Measurements from ENCODE around the gene GPR34.
"Not testable (repeated sequence)": the region's sequence is repeated elsewhere in the genome, so short reads cannot be mapped to it uniquely, and the experiment has no call there.

GPR34 gene, protein sequence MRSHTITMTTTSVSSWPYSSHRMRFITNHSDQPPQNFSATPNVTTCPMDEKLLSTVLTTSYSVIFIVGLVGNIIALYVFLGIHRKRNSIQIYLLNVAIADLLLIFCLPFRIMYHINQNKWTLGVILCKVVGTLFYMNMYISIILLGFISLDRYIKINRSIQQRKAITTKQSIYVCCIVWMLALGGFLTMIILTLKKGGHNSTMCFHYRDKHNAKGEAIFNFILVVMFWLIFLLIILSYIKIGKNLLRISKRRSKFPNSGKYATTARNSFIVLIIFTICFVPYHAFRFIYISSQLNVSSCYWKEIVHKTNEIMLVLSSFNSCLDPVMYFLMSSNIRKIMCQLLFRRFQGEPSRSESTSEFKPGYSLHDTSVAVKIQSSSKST

DNA sequence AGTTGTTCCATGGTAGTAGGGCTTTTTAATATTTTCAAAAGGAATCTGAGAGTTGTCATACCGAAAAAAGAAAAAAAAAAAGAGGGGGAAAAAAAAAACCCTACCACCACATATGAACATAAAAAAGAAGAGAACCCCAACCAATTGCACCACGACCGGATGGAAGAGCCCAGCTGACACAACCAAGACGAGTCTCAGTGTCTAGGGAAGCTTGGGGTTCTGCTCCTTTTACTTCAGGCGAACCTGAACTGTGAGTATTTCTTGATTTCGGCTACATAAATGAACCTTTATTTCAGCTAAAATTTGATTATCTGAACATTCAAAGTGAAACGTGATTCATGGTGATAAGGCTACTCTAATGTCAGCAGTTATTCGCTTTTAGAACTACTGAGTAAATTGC lies at the start of gene GPR34:
Gene GPR34 (plus strand): TSS at position 139 of the 400 bp plus-strand sequence. CDS start 6,661 bp downstream, outside the sequence.
- DNase-seq: no peak

DNA sequence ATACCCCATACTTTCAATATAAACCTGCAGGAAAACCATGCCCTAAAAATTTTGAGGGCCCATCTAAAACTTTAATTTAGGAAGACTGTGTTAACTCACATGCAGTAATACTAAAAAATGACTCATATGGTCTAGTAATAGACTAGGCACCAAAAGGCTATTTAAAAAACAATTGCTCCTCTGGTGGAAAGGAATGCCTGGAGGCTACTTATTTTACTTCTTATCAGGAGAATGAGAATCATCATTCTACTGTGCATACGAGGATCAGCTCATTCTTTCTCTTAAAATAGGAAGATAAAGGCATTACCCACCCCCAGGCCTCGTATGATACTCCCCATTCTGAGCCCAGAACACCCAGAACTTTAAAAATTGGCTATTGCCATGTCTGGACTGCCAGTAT lies 42.6 kb upstream of the GPR34 start:
- DNase-seq: not testable (repeated sequence)

DNA sequence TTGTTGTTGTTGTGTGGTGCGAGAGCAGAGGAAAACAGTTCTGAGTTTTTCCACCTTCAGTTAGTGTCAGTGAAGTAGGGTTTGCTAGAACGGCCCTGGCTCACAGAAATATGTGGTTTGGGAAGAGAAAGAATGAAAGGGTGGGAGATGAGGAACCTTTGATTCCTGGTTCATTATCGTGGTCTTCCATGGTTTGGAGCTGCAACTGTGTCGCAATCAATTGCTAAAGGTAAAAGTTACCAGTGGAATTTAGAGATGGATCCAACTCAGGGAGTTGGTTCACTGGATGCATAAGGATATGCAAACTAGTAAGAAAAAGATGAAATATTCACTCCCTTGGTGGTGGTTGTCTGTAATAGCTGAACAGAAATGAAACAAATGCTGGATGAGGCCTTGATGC lies 35.6 kb upstream of the GPR34 start:
- no peak for DNase-seq

DNA sequence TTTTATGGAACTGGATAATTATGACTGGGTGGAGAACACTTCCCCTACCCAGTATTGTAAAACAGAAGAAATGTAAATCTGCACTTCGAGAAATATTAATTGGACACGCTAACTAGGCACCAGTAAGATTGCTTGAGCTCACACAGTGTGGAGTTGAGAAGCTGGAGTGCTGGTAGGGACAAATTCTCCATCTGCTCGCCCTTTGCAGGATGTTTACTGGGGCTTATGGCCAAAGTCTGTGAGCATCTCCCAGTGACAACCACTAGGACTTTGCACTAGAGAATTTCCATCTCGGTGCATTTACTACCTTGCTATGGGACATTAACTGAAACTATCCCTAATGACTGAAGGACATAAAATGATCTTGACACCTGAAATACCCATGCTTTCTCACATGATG lies 33.7 kb upstream of the GPR34 start:
- DNase-seq: no peak

DNA sequence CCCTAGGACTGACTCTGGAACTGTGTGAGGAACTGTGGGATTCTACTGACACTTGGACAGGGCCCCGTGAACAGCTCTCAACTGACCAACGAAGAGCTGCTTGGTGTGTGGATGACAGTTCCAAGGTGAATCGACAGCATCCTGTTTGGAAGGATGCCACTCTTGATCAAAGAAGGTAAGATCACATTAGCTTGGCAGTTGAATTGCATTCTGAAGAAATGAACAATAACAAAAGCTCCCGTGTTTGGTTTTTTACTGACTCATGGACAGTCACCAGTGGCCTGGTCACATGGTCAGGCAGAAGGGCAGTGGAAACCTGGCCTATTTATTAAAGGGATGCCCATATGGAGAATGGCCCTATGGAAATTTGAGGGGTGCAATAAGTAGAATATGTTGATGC lies 33.1 kb upstream of the GPR34 start:
- DNase-seq: no peak

DNA sequence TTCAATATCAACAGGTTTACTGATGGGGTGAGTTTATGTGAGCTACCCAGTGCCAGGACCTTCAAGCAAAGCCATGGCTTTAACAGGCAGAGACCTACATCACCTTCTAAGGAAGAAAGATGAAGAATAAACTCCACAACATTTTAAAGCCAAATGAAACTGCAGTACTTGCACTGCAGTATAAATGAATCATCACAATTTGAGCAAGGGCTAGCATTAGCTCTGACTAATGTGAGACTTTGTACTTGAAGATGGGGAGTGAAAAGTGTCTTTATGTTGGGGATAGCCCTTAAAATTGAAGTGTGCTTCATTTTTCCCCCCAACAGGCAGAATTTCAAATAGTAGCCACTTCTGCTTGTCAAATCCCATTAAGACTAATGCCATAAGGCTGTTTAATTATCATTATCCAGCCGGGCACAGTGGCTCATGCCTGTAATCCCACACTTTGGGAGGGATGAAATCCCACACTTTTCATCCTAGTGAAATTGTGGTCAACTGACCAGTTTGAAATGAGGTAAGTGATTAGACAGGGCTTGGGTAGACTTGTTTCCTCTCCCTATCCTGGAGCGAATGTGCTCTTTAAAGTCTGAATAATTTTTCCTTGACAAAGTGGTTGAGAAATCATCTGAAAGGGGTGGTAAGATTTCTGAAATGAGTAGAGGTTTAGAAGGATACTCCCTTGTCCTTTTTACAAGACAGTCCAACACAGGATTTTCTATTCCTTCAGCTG lies 27.2 kb upstream of the GPR34 start:
- no peak for DNase-seq

DNA sequence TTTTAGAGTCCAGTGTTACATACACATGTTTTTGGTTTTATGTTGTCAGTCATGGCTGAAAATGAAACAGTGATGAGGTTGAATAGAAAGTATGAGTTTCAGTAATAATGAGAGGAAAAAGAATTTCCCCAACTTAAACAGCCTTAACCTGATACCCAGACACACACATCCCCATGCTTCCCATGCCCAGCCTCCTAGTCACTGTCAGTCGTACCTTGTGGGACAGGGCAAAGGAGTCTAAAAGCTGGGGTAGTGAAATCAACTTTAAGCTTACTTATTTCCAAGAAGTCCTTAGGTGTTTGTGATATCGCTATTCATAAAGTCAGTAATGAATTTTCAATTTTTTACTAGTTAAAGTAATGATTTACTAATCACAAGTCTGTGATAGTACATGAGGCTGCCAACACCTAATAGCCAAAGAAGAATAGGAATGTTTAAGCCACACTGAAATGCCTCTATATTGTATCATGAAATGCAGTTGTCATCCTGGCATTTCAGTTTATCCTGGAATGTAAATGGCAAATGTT lies 24.3 kb upstream of the GPR34 start:
- no peak for DNase-seq

DNA sequence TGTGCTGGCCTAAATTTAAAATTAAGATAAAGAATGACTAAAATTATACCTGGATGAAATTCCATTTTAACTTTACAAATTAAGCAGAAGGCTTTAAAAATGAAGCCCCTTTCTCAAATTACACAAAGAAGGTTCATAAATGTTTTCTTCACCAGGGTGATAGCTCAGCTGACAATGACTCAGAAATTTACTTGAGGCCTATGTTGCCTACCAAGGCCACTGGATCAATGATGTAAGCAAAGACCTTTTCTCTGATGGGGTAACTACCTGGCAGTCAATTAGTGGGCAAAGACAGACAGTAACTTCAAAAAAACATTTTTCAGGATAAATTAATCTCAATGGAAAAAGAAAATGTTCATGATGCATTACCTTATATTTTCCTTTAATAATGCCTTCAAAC lies 23.9 kb upstream of the GPR34 start:
- DNase-seq: no peak

DNA sequence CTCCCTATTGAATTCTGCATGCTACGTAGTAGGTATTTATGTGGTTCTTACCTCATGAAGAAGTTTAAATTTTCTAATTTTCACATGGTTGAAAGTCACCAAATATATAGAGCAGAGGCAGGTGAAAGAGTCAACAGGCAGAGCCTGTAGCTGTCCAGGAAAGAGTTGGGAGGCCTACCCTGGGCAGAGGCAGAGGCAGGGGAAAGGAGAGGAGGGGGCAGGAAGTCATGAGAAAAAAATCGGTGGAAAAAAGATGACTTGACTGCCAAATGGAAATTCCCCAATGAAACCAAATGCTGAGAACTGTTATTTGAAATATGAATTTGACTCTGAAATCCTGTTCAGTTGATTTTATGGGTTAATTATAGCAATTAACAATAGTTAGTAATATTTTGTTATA lies 23.1 kb upstream of the GPR34 start:
- no peak for DNase-seq

DNA sequence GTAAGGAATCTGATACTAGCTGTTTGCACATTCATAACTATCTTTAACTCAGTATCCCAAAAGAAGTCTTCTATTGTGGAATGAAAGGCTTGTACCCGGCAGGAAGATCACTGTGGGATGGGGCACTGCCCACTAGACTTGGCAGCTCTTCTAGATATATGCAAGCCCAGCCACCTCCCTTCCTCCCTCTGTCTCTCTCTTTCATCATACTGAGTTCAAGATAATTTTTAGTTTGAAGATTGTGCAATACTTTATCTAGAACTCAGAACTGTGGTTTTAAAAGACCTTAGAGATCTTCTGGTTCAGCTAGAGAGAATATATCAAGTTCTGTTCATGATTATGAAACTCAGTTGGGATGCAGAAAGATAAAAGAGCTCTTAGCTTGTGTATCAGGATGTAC lies 22.5 kb upstream of the GPR34 start:
- peak; percentile 39 for DNase-seq

DNA sequence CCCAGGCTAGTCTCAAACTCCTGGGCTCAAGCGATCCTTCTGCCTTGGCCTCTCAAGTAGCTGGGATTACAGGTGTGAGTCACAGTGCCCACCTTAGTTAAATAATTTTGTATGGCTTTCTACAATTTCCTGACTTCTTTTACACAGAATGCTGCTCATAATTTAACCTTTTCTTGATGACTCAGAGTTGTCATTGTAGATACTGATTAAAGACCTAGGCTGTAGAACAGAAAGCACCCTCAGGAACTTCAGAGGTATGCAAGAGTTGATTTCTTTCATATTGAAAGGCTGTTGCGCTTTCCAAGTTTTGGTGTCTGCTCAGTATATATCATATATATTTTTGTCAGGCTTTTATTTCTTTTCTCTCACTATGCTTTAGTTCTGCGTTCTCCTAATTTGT lies 21.1 kb upstream of the GPR34 start:
- no peak for DNase-seq

DNA sequence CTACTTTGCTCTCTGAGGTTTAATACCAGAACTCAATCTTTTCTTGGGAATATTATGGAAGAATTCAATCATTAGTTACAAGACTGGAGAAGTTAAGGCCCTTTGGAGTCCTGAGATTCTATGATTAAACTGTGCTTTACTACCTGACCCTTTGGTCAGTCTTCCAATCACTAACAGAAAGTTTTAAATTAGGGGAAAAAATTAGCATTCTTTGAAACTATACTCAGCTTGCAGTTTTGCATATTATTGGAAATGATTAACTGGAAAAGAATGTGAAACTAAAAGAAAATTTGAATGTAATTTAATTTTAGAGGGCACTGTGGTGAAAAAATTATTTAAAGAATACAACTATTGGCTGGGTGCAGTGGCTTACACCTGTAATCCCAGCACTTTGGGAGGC lies 18.7 kb upstream of the GPR34 start:
- no peak for DNase-seq

DNA sequence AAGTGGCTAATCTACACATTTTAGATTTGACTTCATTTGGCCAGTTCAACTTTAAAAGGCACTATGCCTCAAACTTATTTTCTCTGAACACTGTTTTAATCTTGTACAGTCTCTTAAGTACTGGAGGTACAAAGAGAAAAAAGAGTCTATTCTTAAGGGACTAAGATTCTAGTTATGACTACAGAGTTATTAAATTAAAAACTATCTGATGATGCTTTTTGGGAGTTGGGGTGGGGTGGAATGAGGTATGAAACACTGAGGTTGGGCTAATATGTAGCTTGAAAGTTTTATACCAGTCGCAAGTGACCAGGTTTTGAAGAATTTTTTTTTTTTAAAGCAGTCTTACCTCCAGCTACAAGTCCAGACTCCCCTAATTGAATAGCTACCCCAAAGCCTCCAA lies 17.7 kb upstream of the GPR34 start:
- no peak for DNase-seq

DNA sequence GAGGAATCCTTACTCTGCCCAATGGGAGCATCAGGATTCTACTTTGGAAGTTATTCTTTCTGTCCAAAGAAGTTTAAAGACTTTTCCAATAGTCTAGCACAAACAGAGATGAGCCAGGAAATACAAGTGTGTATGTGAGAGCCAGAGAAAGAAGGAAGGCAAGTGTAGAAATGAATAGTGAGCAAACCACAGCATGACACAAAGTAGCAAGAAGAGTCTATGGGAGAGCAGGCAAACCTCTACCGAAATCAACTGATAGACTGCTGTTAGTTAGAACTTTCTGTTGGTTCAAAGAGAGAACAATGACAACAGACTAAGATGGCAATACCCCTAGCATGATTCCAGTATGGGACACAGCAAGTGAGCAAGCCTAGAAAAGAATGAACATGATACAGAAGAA lies 16.1 kb upstream of the GPR34 start:
- DNase-seq: no peak

DNA sequence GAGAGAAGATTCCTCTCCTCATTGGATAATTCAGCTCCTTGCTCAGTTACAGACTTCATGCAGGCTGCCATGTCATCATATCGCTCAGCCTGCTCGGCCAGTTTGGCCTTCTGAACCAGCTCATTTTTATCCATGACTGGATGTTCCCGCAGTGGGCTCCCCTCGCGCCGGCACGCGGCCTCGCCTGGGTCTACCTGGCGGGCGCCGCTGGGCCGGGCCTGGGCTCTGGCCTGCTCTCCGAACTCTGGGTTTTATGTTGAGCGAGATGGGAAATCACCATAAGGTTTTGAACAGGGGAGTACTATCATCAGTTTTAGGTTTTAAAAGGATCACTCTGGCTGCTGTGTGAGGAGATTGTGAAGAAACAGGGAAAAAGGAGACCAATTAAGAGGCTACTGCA lies 12.4 kb upstream of the GPR34 start:
- DNase-seq: not testable (repeated sequence)

DNA sequence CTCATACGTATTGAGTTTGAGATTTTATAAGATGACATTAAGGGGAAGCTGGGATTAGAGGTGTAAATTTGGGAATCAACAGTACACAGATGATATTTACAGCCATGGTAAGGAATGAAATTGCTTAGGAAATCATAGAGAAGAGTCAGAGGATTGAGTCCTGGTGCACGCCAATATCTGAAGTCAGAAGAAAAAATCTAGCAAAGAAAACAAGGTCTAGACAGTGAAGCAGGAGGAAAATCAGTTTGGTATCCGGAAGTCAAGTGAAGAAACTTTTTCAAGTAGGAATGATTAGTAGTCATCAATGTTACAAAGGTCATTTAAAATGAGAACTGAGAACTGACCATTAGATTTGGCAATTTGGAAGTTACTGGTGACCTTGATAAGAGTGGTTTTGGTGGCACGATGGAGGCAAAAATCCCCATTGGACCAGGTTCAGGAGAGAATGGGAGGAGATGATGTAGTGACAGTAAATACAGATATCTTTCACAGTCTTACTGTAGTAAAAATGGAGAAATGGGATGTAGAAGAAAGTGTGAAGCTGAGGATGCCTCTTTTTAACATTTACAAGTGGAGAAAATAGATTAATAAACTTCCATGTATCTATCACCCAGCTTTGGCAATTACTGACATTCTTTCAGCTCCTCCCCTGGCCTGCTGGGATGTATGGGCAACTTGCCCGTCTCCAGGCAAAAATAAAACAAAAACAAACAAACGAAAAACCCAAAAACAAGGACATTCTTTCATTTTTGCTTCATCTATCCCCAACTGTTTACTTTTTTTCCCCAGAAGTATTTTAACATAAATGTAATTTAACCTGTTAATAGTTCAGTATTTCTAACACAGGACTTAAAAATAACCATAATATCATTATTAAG lies 11.4 kb upstream of the GPR34 start:
- DNase-seq: no peak

DNA sequence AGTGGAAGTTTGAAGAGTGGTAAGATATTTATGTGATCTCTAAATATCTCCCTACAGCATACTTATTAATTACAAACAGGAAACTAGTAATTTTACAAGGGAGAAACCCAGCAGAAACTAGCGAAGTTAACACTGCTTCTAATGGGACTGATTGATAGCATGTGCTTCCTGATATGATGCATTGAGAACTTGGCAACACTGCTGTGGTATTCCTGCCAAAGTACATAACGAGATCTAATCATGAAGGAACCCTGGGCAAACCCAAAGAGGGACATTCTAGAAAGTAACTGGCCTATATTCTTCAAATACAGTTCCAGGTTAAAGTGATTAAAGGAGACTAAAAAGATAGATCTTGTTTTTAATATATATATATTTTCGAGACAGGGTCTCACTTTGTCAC lies 4.6 kb upstream of the GPR34 start:
- no peak for DNase-seq

DNA sequence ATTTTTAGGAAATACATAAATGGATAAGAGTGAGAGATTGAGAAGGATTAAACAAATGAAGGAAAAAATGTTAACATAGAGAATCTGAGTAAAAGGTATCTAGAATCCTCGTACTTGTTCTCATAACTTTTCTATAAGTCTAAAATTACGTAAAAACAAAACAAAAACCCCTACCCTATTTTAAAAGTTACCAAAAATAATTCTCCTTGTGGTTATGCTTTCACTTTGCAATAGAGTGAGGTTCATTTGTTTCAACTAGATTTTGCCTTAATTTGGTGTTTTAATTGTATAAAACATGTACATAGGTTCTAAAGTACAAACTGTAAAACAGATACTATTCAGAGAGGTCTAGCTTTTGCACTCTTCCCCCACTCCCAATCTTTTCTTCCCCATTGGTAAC lies 3.8 kb upstream of the GPR34 start:
- no peak for DNase-seq

DNA sequence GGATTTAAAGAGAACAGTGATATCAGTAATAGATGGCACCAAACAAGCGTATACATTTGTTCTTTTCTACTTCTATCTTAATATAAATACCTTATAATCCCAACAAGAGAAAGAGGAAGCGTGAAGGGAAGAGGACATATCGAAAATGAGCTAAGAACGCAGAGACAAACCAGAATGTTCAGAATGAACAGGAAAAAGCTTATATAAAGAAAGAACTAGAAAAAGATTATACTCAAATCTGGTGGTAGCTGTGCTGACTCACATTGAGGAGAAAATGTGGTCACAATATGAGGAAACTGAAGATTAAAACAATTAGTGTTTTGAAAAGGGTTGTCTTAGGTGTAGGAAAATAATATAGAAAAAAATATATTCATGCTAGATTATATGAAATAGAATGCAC lies 2.0 kb upstream of the GPR34 start:
- no peak for DNase-seq

DNA sequence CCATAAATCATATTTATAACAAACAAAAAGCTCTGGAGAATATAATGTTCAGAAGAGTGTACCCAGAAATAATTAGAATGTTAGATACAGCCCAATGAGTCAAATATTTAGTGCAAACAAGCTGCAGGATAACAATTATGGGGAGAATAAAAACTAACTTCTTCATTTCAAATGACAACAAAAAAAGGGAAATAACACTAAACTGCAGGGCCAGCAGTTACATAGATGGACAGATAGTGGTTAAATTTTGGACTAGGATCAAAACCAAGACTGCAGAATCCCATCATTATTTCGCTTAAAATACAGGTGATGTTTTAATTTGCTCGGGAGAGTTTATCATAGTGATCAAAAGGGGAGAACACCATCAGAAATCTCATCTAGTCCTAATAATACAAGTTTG lies 617 bp upstream of the GPR34 start:
- no peak for DNase-seq

DNA sequence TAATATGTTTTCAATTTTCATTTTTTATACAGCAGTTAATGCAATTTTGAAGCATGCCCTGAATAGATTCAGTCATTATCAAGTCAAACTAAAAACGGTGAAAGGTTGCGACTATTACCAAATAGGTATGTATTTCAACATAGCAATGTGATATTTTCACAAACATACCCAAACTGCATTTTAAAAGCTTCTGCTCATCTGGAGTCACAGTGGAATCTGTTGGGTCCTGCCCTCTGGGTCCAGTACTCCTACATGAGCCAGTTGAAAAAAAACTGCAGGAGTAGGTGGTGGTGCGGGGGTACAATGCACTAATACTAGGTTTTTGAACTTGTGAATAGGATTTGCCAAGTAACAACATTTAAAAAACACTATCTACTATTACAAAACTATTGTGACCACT lies 938 bp downstream of the GPR34 start:
- DNase-seq: no peak

DNA sequence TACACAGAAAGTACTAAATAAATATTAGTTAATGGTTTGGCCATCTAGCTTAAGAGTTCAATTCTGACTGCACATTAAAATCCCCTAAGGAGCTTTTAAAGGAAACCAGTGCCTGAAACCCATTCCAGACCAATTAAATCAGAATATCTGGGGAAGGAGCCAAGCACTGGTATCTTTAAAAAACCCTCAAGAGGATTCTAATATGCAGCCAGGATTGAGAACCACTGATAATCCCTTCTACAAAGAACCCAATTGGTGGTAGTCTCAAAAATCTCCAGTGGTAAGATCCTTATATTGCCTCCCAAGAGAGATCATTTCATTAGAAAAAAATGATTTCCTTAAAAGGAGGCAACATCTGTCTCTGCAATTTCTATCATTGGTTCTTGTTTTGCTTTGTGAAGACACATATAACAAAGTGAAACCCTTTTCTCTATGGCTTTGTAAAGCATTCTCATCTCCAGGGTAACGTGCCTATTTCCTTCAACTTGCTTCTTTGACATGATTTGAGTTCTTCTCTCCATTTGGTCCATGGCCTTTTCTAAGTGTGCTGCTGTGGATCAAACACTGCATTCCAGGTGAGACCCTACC lies 3.5 kb downstream of the GPR34 start:
- no peak for DNase-seq

DNA sequence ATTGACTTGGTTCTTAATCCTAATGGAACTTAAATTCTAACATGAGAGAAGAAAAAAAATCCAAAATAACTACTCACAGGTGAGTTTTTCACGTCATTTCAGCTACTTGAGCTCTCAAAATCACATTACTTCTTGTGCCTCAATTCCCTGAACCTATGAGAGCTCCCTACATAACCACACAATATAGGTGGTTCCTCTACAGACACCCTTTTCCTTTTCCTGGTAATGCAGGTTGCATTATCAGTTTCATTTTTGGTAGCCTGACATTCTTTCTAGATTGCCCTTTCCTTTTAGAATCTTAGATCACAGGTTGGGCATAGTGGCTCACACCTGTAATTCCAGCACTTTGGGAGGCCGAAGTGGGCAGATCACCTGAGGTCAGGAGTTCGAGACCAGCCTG lies 4.3 kb downstream of the GPR34 start:
- DNase-seq: no peak
